OCI-LY7 (cell line): Measurements from ENCODE around the gene CD79A.

Experiments used
- EZH2phosphoT487 ChIP-seq: fragments of 200-600 bp; sonication (generic); IDR thresholded peaks from 2 replicates; pipeline ENCODE4 v1.6.1; 2018; ENCODE audit warnings: low read depth, borderline replicate concordance, mild to moderate bottlenecking, mixed run types, antibody characterized with exemption, low read length, moderate library complexity, mixed read lengths
- TF ChIP-seq, protein P1 (sequence below): fragments of 200-600 bp; sonication (generic); conservative IDR thresholded peaks from 2 replicates; pipeline ENCODE4 v1.5.1; 2014; ENCODE audit warnings: mild to moderate bottlenecking, antibody characterized with exemption, low read length, moderate library complexity, mixed read lengths

DNA sequence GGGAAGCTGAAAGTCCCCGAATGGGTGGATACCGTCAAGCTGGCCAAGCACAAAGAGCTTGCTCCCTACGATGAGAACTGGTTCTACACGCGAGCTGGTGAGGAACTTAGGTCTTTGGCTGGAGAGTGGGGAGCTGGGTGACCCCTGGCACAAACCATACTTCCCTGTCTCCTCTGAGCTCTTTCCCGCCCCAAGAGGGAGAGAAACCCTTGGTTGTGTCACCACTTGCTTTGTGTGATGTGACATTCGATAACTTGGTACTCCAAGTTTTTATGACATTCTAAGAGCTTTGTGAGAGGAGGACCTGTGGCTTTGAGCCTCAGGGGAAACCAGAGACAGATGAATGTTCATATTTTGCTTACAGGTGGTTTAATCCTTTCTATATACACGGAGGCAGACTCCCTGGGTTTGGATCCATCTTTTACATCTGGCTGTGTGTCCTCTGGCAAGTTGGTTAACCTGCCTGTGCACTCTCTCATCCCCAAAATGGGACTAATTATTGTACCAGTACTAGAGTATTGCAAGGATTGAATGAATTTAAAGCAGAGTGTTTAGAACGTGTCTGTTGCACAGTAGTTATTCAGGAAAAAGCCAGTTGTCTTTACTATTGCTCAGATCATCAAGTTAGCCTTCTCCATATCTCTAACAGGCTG, 15.8 kb upstream of the CD79A start:
- TF ChIP-seq, protein P1, sequence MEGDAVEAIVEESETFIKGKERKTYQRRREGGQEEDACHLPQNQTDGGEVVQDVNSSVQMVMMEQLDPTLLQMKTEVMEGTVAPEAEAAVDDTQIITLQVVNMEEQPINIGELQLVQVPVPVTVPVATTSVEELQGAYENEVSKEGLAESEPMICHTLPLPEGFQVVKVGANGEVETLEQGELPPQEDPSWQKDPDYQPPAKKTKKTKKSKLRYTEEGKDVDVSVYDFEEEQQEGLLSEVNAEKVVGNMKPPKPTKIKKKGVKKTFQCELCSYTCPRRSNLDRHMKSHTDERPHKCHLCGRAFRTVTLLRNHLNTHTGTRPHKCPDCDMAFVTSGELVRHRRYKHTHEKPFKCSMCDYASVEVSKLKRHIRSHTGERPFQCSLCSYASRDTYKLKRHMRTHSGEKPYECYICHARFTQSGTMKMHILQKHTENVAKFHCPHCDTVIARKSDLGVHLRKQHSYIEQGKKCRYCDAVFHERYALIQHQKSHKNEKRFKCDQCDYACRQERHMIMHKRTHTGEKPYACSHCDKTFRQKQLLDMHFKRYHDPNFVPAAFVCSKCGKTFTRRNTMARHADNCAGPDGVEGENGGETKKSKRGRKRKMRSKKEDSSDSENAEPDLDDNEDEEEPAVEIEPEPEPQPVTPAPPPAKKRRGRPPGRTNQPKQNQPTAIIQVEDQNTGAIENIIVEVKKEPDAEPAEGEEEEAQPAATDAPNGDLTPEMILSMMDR: no peak
- no peak for TF ChIP-seq EZH2phosphoT487
